Measurements from ENCODE around the gene CXCL12. TPM values are rescaled to one million over a fixed set of nuclear protein-coding genes. Genes with fewer than 3 reads are reported as not detected.

CXCL12 gene
- total RNA-seq, 1 donor from 2014 or later: 40.8 TPM

- Histone ChIP-seq H3K4me3 (peak overlapping the region; percentile 56), H3K36me3 (no peaks in the 10 kb centered on the region), H3K27me3 (peaks cover 32% of the 10 kb centered on the region), H3K4me1 (peaks cover 12% of the 10 kb centered on the region), H3K9me3 (no peaks in the 10 kb centered on the region), H3K27ac (no peak overlapping the region)
- intact Hi-C loops (cut with DNase I): no loop called here
- DNase-seq (peak; percentile 35), ATAC-seq (no peak)
- TF ChIP-seq CTCF (IDR thresholded peaks at IDR 0.05): no peak
These were observed 1.7 kb downstream of the CXCL12 start for GRCh38 chr10:44382981-44383748.

GRCh38 chr10:44382131-44382858, 2.6 kb downstream of the CXCL12 start:
- intact Hi-C loops (cut with DNase I): no loop called here

GRCh38 chr10:44380829-44381600, 3.9 kb downstream of the CXCL12 start:
- TF ChIP-seq CTCF (IDR thresholded peaks at IDR 0.05): no peak
- Histone ChIP-seq H3K36me3 (no peaks in the 10 kb centered on the region), H3K27me3 (peaks cover 29% of the 10 kb centered on the region), H3K27ac (no peak overlapping the region), H3K4me3 (no peak overlapping the region), H3K4me1 (peaks cover 12% of the 10 kb centered on the region), H3K9me3 (no peaks in the 10 kb centered on the region)
- no peak for ATAC-seq
- intact Hi-C loops (cut with DNase I): no loop called here
- DNase-seq: peak; percentile 25

More at GRCh38 chr10:44382131-44382858, 2.6 kb downstream of the CXCL12 start:
- Histone ChIP-seq H3K9me3 (no peaks in the 10 kb centered on the region), H3K4me1 (peaks cover 12% of the 10 kb centered on the region), H3K36me3 (no peaks in the 10 kb centered on the region), H3K27ac (no peak overlapping the region), H3K4me3 (peak overlapping the region; percentile 56), H3K27me3 (peaks cover 32% of the 10 kb centered on the region)
- ATAC-seq (no peak), DNase-seq (peak; percentile 48)
- TF ChIP-seq CTCF (IDR thresholded peaks at IDR 0.05): no peak

- intact Hi-C loops (cut with DNase I): no loop called here
- ATAC-seq (no peak), DNase-seq (no peak)
- Histone ChIP-seq H3K4me3 (no peak overlapping the region), H3K27me3 (peaks cover 18% of the 10 kb centered on the region), H3K27ac (no peak overlapping the region), H3K36me3 (no peaks in the 10 kb centered on the region), H3K9me3 (no peaks in the 10 kb centered on the region), H3K4me1 (peaks cover 7% of the 10 kb centered on the region)
- no peak for TF ChIP-seq CTCF (IDR thresholded peaks at IDR 0.05)
These were observed 5.0 kb downstream of the CXCL12 start for GRCh38 chr10:44379907-44380306.

- Histone ChIP-seq H3K27ac (no peak overlapping the region), H3K27me3 (peaks cover 7% of the 10 kb centered on the region), H3K4me3 (no peak overlapping the region), H3K9me3 (no peaks in the 10 kb centered on the region), H3K4me1 (peaks cover 3% of the 10 kb centered on the region), H3K36me3 (no peaks in the 10 kb centered on the region)
- ATAC-seq: no peak
- intact Hi-C loops (cut with DNase I): no loop called here
- DNase-seq: peak; percentile 26
- TF ChIP-seq CTCF (IDR thresholded peaks at IDR 0.05): no peak
These were observed 6.3 kb downstream of the CXCL12 start for GRCh38 chr10:44378626-44379025.
